ENCODE measurements around the gene ASPA. TPM values are rescaled to one million over a fixed set of nuclear protein-coding genes. Genes with fewer than 3 reads are reported as not detected.

ASPA gene
- total and polyA plus RNA-seq, 2 of the 13 experiments (the other 11 are each of a cell fraction or from before 2014, with no cell fraction given): not detected

GRCh38 chr17:3501344-3501743 is 25.5 kb downstream of the ASPA start (continued):
- TF ChIP-seq HOXD1 (CRISPR knock-in tag; IDR thresholded peaks at IDR 0.05): no peak

DNA sequence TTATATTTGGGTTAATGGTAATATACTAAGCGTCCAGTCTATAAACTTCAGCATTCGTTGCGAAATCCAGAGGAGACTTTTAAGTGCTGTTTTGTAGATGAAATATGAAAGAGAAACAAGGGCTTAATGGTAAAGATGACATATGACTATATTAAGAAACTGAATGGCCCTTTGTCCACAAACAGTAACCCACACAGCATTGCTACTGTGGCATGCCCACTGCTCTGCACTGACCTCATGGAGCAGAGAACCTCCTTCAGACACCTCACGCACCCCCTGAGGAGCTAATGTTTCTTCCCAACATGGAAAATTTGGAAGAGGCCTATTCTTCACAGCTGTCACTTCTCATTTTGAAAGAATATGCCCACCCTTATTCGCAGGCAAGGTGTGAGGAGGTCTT is 26.7 kb downstream of the ASPA start:
- BruUV-seq (replicated peaks): no TSS peak
- no peaks in the 10 kb centered on the region for H4K20me1 ChIP-seq (ENCODE audit: insufficient read depth, low read length)
- H2AFZ ChIP-seq (ENCODE audit: low read length): no peak overlapping the region
- ATAC-seq (no peak), DNase-seq (ENCODE audit: low spot score) (no peak), FAIRE-seq (no peak)
- H3K9me3 ChIP-seq (ENCODE audit: low read length): no peaks in the 10 kb centered on the region
- H3K27me3 ChIP-seq (ENCODE audit: control insufficient read depth in 1 of 2, insufficient read depth in 2 of 2, low read length in 2 of 2): no peaks in the 10 kb centered on the region; a peak in 1 of 5 replicates
- TF ChIP-seq, protein P1, sequence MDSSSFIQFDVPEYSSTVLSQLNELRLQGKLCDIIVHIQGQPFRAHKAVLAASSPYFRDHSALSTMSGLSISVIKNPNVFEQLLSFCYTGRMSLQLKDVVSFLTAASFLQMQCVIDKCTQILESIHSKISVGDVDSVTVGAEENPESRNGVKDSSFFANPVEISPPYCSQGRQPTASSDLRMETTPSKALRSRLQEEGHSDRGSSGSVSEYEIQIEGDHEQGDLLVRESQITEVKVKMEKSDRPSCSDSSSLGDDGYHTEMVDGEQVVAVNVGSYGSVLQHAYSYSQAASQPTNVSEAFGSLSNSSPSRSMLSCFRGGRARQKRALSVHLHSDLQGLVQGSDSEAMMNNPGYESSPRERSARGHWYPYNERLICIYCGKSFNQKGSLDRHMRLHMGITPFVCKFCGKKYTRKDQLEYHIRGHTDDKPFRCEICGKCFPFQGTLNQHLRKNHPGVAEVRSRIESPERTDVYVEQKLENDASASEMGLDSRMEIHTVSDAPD (CRISPR knock-in tag; IDR thresholded peaks at IDR 0.05): no peak
- no peak for TF ChIP-seq CREB3 (CRISPR knock-in tag; IDR thresholded peaks at IDR 0.05)
- no peak for TF ChIP-seq ZNF30 (CRISPR knock-in tag; IDR thresholded peaks at IDR 0.05)
- TF ChIP-seq ATF7-NPFF (CRISPR knock-in tag; IDR thresholded peaks at IDR 0.05; ENCODE audit: low read depth): no peak
- peak; percentile 19; the same call in 1 of the 2 replicates for TF ChIP-seq CEBPB (IDR thresholded peaks at IDR 0.05; ENCODE audit: borderline replicate concordance, low read depth, low read length)
- no peak for TF ChIP-seq HIC2 (CRISPR knock-in tag; IDR thresholded peaks at IDR 0.05; ENCODE audit: low read depth)
- no peak overlapping the region for H3K9ac ChIP-seq (ENCODE audit: insufficient read depth, low read depth, low read length)
- no peaks in the 10 kb centered on the region for H3K79me2 ChIP-seq (ENCODE audit: insufficient read depth, low read length)
- POLR2A ChIA-PET: no interaction called here
- intact Hi-C loops (cut with micrococcal nuclease; ENCODE audit: unreplicated experiment): no loop called here
- H3K4me2 ChIP-seq (ENCODE audit: low read depth, low read length): no peak overlapping the region
- no peaks in the 10 kb centered on the region for H3K36me3 ChIP-seq (replicated peaks in 1 of 2; ENCODE audit: control insufficient read depth in 1 of 2, insufficient read depth in 2 of 2, low read length in 2 of 2)
- no peaks in the 10 kb centered on the region for H3K4me1 ChIP-seq (ENCODE audit: insufficient read depth, low read length)
- H3K27ac ChIP-seq (ENCODE audit: extremely low read length, insufficient read depth, low read length): no peak overlapping the region
- no peak overlapping the region for H3K4me3 ChIP-seq (replicated peaks in 1 of 3; ENCODE audit: insufficient read depth in 1 of 3, low read depth in 2 of 3, low read length in 3 of 3)
- 60% methylated on average over 4 of the region's 5 CpGs for WGBS (ENCODE audit: low lambda C conversion rate)
- in situ Hi-C loops (cut with HindIII; ENCODE audit: extremely low pct_ligation_motif_present, low pct_unique_long_range_greater_than_20kb): no loop called here
- CTCF ChIA-PET (ENCODE audit: low intra/inter-chr PET ratio, low total read pairs): no interaction called here
